Posterior cingulate gyrus (tissue), 11 donors: ENCODE data around the gene ZMIZ2.
"Not testable (repeated sequence)": the region's sequence is repeated elsewhere in the genome, so short reads cannot be mapped to it uniquely, and the experiment has no call there.

ENCODE experiments used
- DNase-seq, 10 donors: peaks; one replicate each; pipeline versions ENCODE4 v3.0.0 to v3.0.0-alpha.2; 2020 to 2021; ENCODE audit warnings: mixed read lengths in 3 of 10
- intact Hi-C: fragments of 100-400 bp; cut with DNase I; formaldehyde crosslinking; loops from one replicate; pipeline ENCODE4 v1.15.1; 2023

Gene ZMIZ2

GRCh38 chr7:44797329-44798258, 48.9 kb downstream of the ZMIZ2 start:
- intact Hi-C loops: loop anchor here (2.0 to 5.0 kb wide), 4 partner anchors 49 to 215 kb away; partner anchors contain the start of genes H2AZ2, OGDH, TMED4 and ZMIZ2
- peak; percentile 77 to 98 (median 88) for DNase-seq

- no peak for DNase-seq
- intact Hi-C loops: loop anchor here (5.0 kb wide), 2 partner anchors 191 to 216 kb away; partner anchors contain the start of genes OGDH and TMED4
Observed at GRCh38 chr7:44798649-44799305, 50.1 kb downstream of the ZMIZ2 start.

- intact Hi-C loops: loop anchor here (5.0 kb wide), 2 partner anchors 193 to 218 kb away; partner anchors contain the start of genes OGDH and TMED4
- DNase-seq: no peak
Observed at GRCh38 chr7:44799939-44800338, 51.3 kb downstream of the ZMIZ2 start.

- no peak for DNase-seq
Observed at GRCh38 chr7:44801890-44802289, 53.2 kb downstream of the ZMIZ2 start.

GRCh38 chr7:44802418-44803025, 53.9 kb downstream of the ZMIZ2 start:
- DNase-seq: no peak
- intact Hi-C loops: no loop called here

More at GRCh38 chr7:44801890-44802289, 53.2 kb downstream of the ZMIZ2 start:
- intact Hi-C loops: no loop called here

- intact Hi-C loops, DNase-seq: not testable (repeated sequence)
Observed at GRCh38 chr7:44803828-44804519, 55.3 kb downstream of the ZMIZ2 start.

- DNase-seq: no peak
- intact Hi-C loops: no loop called here
Observed at GRCh38 chr7:44805950-44806349, 57.3 kb downstream of the ZMIZ2 start.

- DNase-seq: no peak
- intact Hi-C loops: no loop called here
Observed at GRCh38 chr7:44808914-44809393, 60.3 kb downstream of the ZMIZ2 start.

GRCh38 chr7:44811093-44811492, 62.4 kb downstream of the ZMIZ2 start:
- intact Hi-C loops: no loop called here
- DNase-seq: no peak

GRCh38 chr7:44811571-44811970, 62.9 kb downstream of the ZMIZ2 start:
- intact Hi-C loops: no loop called here
- DNase-seq: no peak

- no peak for DNase-seq
- intact Hi-C loops: no loop called here
Observed at GRCh38 chr7:44814919-44815318, 66.3 kb downstream of the ZMIZ2 start.

GRCh38 chr7:44819292-44819691, 70.6 kb downstream of the ZMIZ2 start:
- DNase-seq: no peak
- intact Hi-C loops: no loop called here
